Mesothelial cell of epicardium (in vitro differentiated cells): ENCODE results near the gene CASR. TPM values are rescaled to one million over a fixed set of nuclear protein-coding genes. Genes with fewer than 3 reads are reported as not detected.

Experiments
- DNase-seq, 2 experiments: peaks; one replicate each; pipeline ENCODE4 v3.0.0; 2021; ENCODE audit warnings: low spot score in 2 of 2; ENCODE audit not compliant: unreplicated experiment in 2 of 2
- H3K27ac Mint-ChIP-seq: 2 replicates; pipeline ENCODE4 v1.8.0; 2021; ENCODE audit warnings: mixed read lengths
- H3K27me3 Mint-ChIP-seq: 2 replicates; pipeline ENCODE4 v1.8.0; 2021; ENCODE audit warnings: low read depth, mixed read lengths
- H3K36me3 Mint-ChIP-seq: 2 replicates; pipeline ENCODE4 v1.8.0; 2021; ENCODE audit warnings: mixed read lengths
- H3K4me1 Mint-ChIP-seq: 2 replicates; pipeline ENCODE4 v1.8.0; 2021; ENCODE audit warnings: mixed read lengths
- H3K4me3 Mint-ChIP-seq: 2 replicates; pipeline ENCODE4 v1.8.0; 2021; ENCODE audit warnings: mild to moderate bottlenecking, moderate library complexity, mixed read lengths
- H3K9me3 Mint-ChIP-seq: 2 replicates; pipeline ENCODE4 v1.8.0; 2021; ENCODE audit warnings: mixed read lengths
- total RNA-seq: library from RNA; stranded (reverse); gene quantifications from 3 replicates; pipeline ENCODE4 v1.2.1, GENCODE V29; 2021
- TF ChIP-seq, protein P1 (sequence below): fragments of 200-600 bp; sonication (generic); IDR thresholded peaks from one replicate; pipeline ENCODE4 v1.5.0; 2021; ENCODE audit warnings: antibody characterized with exemption; ENCODE audit not compliant: unreplicated experiment

CASR gene
- total RNA-seq, 1 donor from 2014 or later, result 0.02 TPM

DNA sequence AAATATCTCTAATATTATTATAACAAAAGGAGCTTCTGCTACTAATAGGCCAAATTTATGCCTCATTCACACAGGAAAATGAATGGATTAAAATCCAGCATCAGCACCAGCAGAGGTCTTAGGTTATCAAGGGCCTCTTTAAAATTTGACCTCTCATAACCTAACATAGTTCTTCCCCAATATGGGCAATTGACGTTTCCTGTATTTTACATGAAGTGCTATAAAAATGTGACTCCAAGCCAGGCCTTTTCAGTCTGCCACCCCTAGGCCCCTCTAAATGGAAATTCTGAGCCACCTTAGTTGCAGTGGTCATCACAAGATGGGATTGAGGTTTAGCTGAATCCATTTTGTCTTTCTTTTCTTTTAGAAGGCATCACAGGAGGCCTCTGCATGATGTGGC, 70.1 kb downstream of the CASR start:
- peaks cover 9% of the 10 kb centered on the region for H3K27me3 Mint-ChIP-seq
- no peak overlapping the region for H3K4me3 Mint-ChIP-seq
- H3K4me1 Mint-ChIP-seq, result no peaks in the 10 kb centered on the region
- TF ChIP-seq, protein P1, sequence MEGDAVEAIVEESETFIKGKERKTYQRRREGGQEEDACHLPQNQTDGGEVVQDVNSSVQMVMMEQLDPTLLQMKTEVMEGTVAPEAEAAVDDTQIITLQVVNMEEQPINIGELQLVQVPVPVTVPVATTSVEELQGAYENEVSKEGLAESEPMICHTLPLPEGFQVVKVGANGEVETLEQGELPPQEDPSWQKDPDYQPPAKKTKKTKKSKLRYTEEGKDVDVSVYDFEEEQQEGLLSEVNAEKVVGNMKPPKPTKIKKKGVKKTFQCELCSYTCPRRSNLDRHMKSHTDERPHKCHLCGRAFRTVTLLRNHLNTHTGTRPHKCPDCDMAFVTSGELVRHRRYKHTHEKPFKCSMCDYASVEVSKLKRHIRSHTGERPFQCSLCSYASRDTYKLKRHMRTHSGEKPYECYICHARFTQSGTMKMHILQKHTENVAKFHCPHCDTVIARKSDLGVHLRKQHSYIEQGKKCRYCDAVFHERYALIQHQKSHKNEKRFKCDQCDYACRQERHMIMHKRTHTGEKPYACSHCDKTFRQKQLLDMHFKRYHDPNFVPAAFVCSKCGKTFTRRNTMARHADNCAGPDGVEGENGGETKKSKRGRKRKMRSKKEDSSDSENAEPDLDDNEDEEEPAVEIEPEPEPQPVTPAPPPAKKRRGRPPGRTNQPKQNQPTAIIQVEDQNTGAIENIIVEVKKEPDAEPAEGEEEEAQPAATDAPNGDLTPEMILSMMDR, result no peak
- DNase-seq, result no peak
- no peaks in the 10 kb centered on the region for H3K9me3 Mint-ChIP-seq
- no peak overlapping the region for H3K27ac Mint-ChIP-seq
- no peaks in the 10 kb centered on the region for H3K36me3 Mint-ChIP-seq

DNA sequence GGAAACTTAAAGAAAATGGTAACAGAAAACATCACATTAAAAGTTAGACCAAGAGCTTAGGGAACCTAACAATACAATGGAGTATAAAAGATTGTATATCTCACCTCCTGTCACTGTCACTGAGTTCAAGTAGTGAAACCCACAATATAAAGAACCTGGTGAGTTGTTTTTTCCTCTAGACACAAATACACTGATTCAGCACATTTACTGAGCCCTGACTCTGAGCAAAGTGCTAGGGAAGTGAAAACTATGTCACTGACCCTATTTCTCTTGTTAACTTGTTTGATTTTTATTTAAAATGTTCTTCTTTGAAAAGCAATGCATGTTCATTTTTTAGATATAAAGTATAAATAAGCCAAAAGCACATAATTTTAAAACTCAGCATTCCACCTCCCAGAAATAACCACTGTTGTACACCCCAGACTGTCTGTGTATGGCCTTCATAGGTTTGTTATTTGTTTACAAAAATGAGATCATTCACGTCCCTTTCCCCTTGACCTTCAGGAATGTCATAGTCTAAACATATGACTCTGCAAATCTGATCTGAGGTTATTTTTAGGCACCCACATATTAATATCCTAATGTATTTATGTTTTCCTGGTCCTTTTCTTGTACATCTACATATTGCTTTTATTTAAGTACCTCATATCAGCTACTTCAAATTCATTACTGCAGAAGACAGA, 72.4 kb downstream of the CASR start:
- Mint-ChIP-seq H3K27me3 (peaks cover 4% of the 10 kb centered on the region), H3K4me1 (no peaks in the 10 kb centered on the region), H3K36me3 (no peaks in the 10 kb centered on the region), H3K27ac (no peak overlapping the region), H3K9me3 (no peaks in the 10 kb centered on the region), H3K4me3 (no peak overlapping the region)
- TF ChIP-seq, protein P1, result no peak
- DNase-seq, result no peak

DNA sequence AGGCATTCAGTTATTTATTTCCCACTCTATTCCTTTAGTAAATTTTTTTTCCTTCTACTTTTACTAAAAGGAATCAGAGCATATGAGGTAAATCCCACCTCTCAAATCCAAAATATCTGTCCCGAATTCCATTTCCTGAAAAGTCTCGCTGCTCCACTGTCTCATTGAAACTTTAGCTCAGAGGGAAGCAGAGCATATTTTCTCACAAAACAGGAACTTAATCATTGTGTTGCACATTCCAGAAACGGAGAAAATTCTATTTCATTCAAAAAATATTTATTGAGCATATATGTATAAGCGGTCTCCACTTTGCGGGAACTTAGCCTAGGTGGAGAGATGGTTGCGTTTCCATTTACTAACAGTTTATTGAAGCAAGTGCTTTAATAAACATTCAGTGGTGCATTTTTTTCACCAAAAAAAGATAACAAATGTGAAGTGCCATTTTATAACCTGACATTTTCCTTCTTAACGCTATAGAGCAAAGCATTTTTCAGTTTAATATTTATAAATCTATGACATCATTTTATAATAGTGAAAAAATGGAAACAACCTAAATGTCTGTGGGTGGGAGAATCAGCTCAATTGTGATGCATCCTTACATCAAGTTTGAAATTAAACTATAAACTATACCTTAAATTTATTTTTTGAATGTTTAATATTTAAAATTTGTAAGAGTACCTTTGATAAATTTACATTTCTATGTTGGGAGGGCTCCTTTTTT, 74.3 kb downstream of the CASR start:
- H3K27ac Mint-ChIP-seq, result no peak overlapping the region

DNA sequence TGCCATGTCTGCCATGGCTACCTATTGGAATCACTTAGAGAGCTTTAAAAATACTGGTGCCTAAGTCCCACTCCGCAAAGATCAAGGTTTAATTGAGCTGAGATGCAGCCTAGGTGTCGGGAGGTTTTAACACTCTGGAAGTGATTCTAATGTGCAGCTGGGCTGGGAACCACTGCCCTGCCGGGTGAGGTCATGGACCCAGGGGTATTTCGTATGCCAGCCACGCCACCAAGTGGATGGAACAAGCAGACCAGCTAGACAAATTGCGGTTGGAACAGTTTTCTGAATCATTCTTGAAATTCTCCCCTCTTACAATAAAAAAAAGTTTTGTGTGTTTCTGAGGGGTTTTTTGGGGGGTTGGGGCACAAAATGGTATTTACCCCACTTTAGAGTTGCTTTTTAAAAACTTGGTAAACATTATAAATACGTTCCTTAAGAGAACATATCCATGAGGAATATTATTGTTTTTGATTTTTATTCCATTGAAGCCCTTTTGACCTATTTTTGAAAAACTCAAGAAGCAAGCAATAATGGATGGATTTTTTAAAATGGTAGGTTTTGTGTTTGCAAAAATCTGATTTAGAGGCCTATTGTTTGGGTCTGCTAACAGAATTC, 75.4 kb downstream of the CASR start:
- TF ChIP-seq, protein P1, result no peak
- H3K36me3 Mint-ChIP-seq, result no peaks in the 10 kb centered on the region
- H3K4me3 Mint-ChIP-seq, result no peak overlapping the region
- H3K27ac Mint-ChIP-seq, result no peak overlapping the region
- H3K9me3 Mint-ChIP-seq, result no peaks in the 10 kb centered on the region
- no peaks in the 10 kb centered on the region for H3K4me1 Mint-ChIP-seq
- H3K27me3 Mint-ChIP-seq, result peaks cover 11% of the 10 kb centered on the region
- DNase-seq, result no peak

More for the DNA sequence above, 74.3 kb downstream of the CASR start:
- TF ChIP-seq, protein P1, result no peak
- DNase-seq, result no peak
- no peaks in the 10 kb centered on the region for H3K4me1 Mint-ChIP-seq
- H3K9me3 Mint-ChIP-seq, result no peaks in the 10 kb centered on the region
- no peak overlapping the region for H3K4me3 Mint-ChIP-seq
- no peaks in the 10 kb centered on the region for H3K36me3 Mint-ChIP-seq
- peaks cover 11% of the 10 kb centered on the region for H3K27me3 Mint-ChIP-seq

DNA sequence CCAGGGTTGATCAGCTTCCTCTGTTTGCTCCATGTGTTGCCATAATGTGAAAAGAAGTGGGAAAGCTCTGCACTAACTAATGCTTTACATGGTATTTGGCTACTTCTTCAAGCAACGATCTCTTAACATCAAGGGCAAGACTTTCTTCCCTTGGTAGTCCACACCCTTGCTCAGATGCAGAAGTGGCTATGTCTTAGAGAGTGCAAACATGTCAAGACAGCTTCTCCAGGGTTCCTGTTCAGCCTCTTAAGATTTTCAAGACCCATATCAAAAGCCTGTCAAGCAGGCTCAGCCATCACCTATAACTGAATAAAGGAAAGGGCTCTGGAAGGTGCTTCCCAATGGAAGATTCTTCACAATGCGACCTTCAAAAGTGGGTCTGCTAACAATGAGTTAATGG, 76.7 kb downstream of the CASR start:
- Mint-ChIP-seq H3K27ac (no peak overlapping the region), H3K9me3 (no peaks in the 10 kb centered on the region), H3K36me3 (no peaks in the 10 kb centered on the region), H3K4me1 (no peaks in the 10 kb centered on the region), H3K4me3 (no peak overlapping the region), H3K27me3 (peaks cover 14% of the 10 kb centered on the region)
- DNase-seq, result no peak
- TF ChIP-seq, protein P1, result no peak
